H1 (cell line): Measurements from ENCODE around the gene TADA3. TPM values are rescaled to one million over a fixed set of nuclear protein-coding genes. Genes with fewer than 3 reads are reported as not detected.

Source experiments
- PHF8 ChIP-seq: fragments of 200-600 bp; sonication (generic); conservative IDR thresholded peaks from 2 replicates; pipeline ENCODE4 v1.7.1; 2012; ENCODE audit warnings: low read depth, mild to moderate bottlenecking, inconsistent platforms, low read length, moderate library complexity
- POLR2AphosphoS5 ChIP-seq: IDR thresholded peaks from 2 replicates; pipeline ENCODE4 v1.6.1; 2011; ENCODE audit warnings: low read depth, low read length
- SIN3A ChIP-seq, 2 experiments: IDR thresholded peaks in 1 of 2; conservative IDR thresholded peaks in 1 of 2; 2 replicates each; pipeline ENCODE4 v1.6.1; 2011 to 2012; ENCODE audit warnings: low read length in 2 of 2, improper control_type of control experiment in 1 of 2, low read depth in 1 of 2, mild to moderate bottlenecking in 1 of 2
- SUZ12 ChIP-seq: fragments of 200-600 bp; sonication (generic); IDR thresholded peaks from 2 replicates; pipeline ENCODE4 v1.6.1; 2012; ENCODE audit warnings: mild to moderate bottlenecking, inconsistent platforms, low read length, moderate library complexity, mixed read lengths
- polyA plus RNA-seq, 7 experiments: library from polyadenylated mRNA; depleted of rRNA in 3 of 7; stranded (reverse) in 5 of 7; unstranded in 2 of 7; fragments of >200 nt in 5 of 7; fragments of 200-250 nt in 2 of 7; gene quantifications; 1 replicate in 5 of 7; 2 replicates in 1 of 7; 4 replicates in 1 of 7; pipeline versions ENCODE4 v1.2.1 to v1.2.3, GENCODE V29; 2011 to 2013; ENCODE audit warnings: missing spikeins in 2 of 7, mixed read lengths in 2 of 7
- total RNA-seq: library from RNA; stranded (reverse); fragmentation: NEBNext Ultra II Directional; extraction: Animal tissue kit (Norgen Biotek cat#: 25700); gene quantifications from 2 replicates; pipeline ENCODE4 v1.2.1, GENCODE V29; 2021

Gene TADA3
- total and polyA plus RNA-seq, 2 of the 8 experiments (the other 6 are each of a cell fraction or from before 2014, with no cell fraction given) = 43.4 to 50.3 TPM

DNA sequence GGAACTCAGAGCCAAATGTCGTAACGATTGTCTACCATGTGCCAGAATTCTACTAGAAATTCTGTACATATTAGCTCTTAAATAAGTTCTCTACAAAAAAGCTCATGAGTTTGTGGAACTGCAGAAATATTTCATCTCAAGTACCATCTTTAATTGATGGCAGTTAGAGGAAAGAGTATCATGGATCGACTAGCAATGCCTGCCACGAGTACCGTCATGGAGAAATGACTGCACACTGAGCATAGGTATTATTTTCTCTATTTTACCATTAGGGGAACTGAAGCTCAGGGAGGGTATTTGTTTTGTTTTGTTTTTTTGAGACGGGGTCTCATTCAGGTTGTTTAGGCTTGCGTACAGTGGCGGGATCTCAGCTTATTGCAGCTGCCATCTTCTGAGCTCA lies 48.7 kb upstream of the TADA3 start (continued):
- TF ChIP-seq SUZ12 = no peak
- no peak for TF ChIP-seq SIN3A (conservative IDR thresholded peaks at IDR 0.05 in 1 of 2, IDR thresholded peaks at IDR 0.05 in 1 of 2; ENCODE audit: low read depth in 1 of 2, low read length in 2 of 2)
- no peak for TF ChIP-seq PHF8
- no peak for TF ChIP-seq POLR2AphosphoS5
